Measurements from ENCODE around the gene ACER1. TPM values are rescaled to one million over a fixed set of nuclear protein-coding genes. Genes with fewer than 3 reads are reported as not detected.

ACER1 gene
- total RNA-seq: under 1 TPM in 1 of 4 donors, not detected in 3; 0.67 TPM

DNA sequence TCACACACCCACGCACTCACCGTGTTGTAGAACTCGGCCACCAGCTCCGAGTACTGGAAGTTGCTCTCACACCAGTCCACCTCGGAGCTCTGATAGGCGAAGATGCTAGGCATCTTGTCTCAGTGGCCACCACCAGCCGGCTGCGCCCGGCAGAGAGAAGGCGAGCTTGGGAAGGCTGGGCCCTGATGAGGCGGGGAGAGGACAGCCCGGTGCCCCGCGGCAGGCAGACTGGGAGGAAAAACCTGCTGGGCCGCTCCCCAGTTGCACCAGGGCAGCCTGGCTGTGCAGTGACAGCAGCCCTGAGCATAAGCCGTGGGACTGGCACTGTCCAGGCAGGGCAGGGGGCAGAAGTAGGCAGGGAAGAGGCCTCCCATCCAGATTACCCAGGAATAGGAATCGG is at the start of gene ACER1:
ACER1 (minus strand) TSS at position 174 of the 400 bp plus-strand sequence; CDS start at position 113, 61 bp downstream.
- H3K27ac ChIP-seq: no peak within 1 kb of the TSS
- no peak for DNase-seq
- no peak for TF ChIP-seq POLR2A (IDR thresholded peaks at IDR 0.05)
- TF ChIP-seq, protein P1, sequence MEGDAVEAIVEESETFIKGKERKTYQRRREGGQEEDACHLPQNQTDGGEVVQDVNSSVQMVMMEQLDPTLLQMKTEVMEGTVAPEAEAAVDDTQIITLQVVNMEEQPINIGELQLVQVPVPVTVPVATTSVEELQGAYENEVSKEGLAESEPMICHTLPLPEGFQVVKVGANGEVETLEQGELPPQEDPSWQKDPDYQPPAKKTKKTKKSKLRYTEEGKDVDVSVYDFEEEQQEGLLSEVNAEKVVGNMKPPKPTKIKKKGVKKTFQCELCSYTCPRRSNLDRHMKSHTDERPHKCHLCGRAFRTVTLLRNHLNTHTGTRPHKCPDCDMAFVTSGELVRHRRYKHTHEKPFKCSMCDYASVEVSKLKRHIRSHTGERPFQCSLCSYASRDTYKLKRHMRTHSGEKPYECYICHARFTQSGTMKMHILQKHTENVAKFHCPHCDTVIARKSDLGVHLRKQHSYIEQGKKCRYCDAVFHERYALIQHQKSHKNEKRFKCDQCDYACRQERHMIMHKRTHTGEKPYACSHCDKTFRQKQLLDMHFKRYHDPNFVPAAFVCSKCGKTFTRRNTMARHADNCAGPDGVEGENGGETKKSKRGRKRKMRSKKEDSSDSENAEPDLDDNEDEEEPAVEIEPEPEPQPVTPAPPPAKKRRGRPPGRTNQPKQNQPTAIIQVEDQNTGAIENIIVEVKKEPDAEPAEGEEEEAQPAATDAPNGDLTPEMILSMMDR (IDR thresholded peaks at IDR 0.05): no peak
- H3K9me3 ChIP-seq: no peaks in the 10 kb centered on the region
- H3K27me3 ChIP-seq: no peaks in the 10 kb centered on the region
- H3K4me3 ChIP-seq: no peak within 1 kb of the TSS
- no peaks in the 10 kb centered on the region for H3K4me1 ChIP-seq
- H3K36me3 ChIP-seq: no peaks in the 10 kb centered on the region

DNA sequence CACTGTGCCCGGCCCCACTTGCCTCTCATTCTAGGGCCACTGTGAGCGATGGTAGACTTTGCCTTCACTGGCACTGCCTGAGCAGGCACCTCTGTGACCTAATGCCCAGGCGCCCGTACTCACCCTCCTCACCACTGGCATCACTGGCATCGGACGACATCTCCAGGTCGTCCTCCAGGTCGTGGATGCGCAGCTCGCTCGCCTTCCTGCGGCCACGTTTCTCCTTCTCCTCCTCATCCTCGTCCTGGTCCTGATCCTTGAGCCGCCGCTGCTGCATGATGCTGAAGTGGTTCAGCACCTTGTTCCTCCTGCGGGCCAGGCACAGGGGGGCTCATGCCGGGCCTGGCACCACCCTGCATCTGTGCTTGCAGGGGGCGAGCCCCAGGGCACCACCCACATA is 49.8 kb upstream of the ACER1 start:
- DNase-seq: no peak
- no peaks in the 10 kb centered on the region for H3K27me3 ChIP-seq
- H3K4me1 ChIP-seq: no peaks in the 10 kb centered on the region
- H3K4me3 ChIP-seq: no peak overlapping the region
- no peak for TF ChIP-seq POLR2A (IDR thresholded peaks at IDR 0.05)
- TF ChIP-seq, protein P1 (IDR thresholded peaks at IDR 0.05): no peak
- H3K9me3 ChIP-seq: no peaks in the 10 kb centered on the region
- H3K36me3 ChIP-seq: peaks cover 0 to 93% (median 0%) of the 10 kb centered on the region in 3 donors
- H3K27ac ChIP-seq: no peak overlapping the region

DNA sequence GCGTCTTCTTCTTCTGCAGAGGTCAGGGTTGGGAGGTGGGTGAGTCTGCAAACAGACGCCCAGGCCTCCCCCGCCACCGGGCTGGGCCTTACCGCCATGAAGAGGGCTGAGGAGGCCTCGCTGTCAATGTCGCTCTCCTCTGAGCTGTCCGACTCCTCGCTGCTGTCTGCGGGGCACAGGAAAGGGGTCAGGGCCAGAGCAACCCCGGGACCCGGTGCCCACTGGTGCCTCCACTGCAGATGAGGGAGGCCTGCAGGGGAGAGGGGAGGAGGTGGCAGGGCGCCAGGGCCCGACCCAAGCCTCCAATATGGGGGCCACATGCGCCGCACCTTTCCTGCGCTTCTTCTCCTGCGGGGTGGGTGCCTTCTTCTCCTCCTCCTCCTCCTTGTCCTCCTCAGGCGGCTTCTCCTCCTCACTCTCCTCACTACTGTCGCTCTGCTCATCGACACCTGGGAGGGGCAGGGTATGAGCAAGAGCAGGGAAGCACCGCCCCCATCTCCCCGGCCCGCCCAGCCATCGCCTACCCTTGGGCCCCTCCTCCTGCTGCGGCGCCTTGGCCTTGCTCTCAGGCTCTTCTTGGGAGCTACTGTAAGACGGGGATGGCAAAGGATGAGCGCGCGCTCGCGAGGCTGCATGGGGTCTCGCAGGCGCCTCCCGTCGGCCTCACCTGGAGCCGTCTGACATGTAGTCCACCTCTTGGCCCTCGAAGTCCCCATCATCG is 47.8 kb upstream of the ACER1 start:
- H3K9me3 ChIP-seq: no peaks in the 10 kb centered on the region
- H3K4me1 ChIP-seq: no peaks in the 10 kb centered on the region
- TF ChIP-seq, protein P1 (IDR thresholded peaks at IDR 0.05): no peak
- no peak for TF ChIP-seq POLR2A (IDR thresholded peaks at IDR 0.05)
- H3K4me3 ChIP-seq: no peak overlapping the region
- no peak overlapping the region for H3K27ac ChIP-seq
- no peaks in the 10 kb centered on the region for H3K27me3 ChIP-seq
- no peak for DNase-seq
- peaks cover 0 to 73% (median 0%) of the 10 kb centered on the region in 3 donors for H3K36me3 ChIP-seq

DNA sequence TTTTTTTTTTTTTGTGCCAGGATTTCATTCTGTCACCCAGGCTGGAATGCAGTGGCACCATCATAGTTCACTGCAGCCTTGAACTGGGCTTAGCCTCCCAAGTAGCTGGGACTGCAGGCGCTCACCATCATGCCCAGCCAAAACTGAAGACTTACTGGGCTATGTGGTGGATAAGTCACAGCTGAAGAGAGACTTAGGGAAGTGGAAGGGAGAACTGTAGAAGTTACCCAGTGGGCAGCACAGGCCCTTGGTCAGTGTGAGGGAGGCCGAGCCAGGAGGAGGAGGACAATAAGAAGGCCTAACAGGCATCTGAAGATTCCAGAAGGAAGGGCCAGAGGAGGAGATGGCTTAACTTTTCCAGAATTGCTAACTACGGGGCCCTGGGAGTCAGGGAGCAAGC is 46.3 kb upstream of the ACER1 start:
- no peak for TF ChIP-seq POLR2A (IDR thresholded peaks at IDR 0.05)
- no peaks in the 10 kb centered on the region for H3K4me1 ChIP-seq
- H3K27me3 ChIP-seq: no peaks in the 10 kb centered on the region
- peaks cover 0 to 66% (median 0%) of the 10 kb centered on the region in 3 donors for H3K36me3 ChIP-seq
- no peaks in the 10 kb centered on the region for H3K9me3 ChIP-seq
- H3K4me3 ChIP-seq: no peak overlapping the region
- H3K27ac ChIP-seq: no peak overlapping the region
- no peak for DNase-seq

DNA sequence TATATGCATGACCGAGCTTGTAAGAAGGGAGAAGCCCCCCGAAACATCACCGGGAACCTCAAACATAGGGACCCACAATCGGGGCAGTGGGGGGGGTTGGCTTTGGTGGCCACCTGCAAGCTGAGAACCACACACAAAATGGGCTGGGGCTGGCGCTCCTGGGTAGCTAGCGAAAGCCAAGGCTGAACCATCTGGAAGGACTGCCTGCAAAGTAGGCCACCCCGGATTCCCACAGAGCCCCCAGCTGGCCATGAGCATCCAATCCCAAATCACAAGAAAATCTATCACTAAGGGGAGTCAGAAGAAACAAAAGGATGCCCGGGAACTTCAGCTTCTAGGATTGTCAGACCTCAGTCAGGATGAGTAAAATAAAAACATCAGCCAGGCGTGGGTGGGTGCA is 45.1 kb upstream of the ACER1 start:
- peaks cover 0 to 8% (median 0%) of the 10 kb centered on the region in 4 donors for H3K4me1 ChIP-seq
- no peak overlapping the region for H3K4me3 ChIP-seq
- no peaks in the 10 kb centered on the region for H3K27me3 ChIP-seq
- H3K9me3 ChIP-seq: no peaks in the 10 kb centered on the region
- no peak for TF ChIP-seq POLR2A (IDR thresholded peaks at IDR 0.05)
- TF ChIP-seq, protein P1 (IDR thresholded peaks at IDR 0.05): no peak
- H3K36me3 ChIP-seq: peaks cover 0 to 62% (median 0%) of the 10 kb centered on the region in 3 donors
- H3K27ac ChIP-seq: no peak overlapping the region
- no peak for DNase-seq

DNA sequence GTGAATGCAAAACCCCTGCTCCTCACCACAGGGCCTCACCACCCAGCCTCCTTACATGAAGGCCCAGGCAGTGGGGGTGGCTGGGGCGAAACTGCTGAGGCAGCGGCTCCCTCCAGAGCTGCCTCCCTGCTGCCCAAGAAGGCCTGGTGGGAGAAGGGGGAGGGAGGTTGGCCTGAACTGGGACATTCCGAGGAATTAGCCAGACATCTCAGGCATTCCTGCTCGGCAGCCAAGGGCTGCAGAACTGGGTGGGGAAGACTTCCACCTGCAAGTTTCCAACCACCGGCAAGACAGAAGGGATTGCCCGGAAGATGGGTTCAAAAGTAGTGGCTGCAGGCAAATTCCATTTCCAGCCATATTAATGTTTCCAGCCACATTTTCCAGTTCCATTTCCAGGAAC is 44.6 kb upstream of the ACER1 start:
- Histone ChIP-seq H3K36me3 (peaks cover 0 to 57% (median 0%) of the 10 kb centered on the region in 3 donors), H3K27me3 (no peaks in the 10 kb centered on the region), H3K4me3 (no peak overlapping the region), H3K27ac (no peak overlapping the region), H3K9me3 (no peaks in the 10 kb centered on the region), H3K4me1 (peaks cover 0 to 8% (median 0%) of the 10 kb centered on the region in 4 donors)
- DNase-seq: no peak
- no peak for TF ChIP-seq POLR2A (IDR thresholded peaks at IDR 0.05)
- TF ChIP-seq, protein P1 (IDR thresholded peaks at IDR 0.05): no peak
